Right ventricle myocardium inferior (tissue), 1 donor: ENCODE results near the gene PRKCB. TPM values are rescaled to one million over a fixed set of nuclear protein-coding genes. Genes with fewer than 3 reads are reported as not detected.

Experiments
- ATAC-seq: fragments of 200-7000 bp; cut with Tn5 transposase; one replicate; pipeline ENCODE4 v1.9.1; 2020; ENCODE audit warnings: mild to moderate bottlenecking, moderate library complexity
- DNase-seq: peaks from one replicate; pipeline ENCODE4 v3.0.0; 2021; ENCODE audit errors: missing footprints
- intact Hi-C: fragments of 100-400 bp; cut with DNase I; formaldehyde crosslinking; loops from one replicate; pipeline ENCODE4 v1.11.0; 2022
- total RNA-seq: library from RNA; stranded (reverse); fragmentation: NEBNext Ultra II Directional; extraction: Animal tissue kit (Norgen Biotek cat#: 25700); gene quantifications from one replicate; pipeline ENCODE4 v1.2.1, GENCODE V29; 2021
- donor health status: DM: no; HTN: yes; CAD: no; lungs with severe emphysema.

PRKCB gene
- total RNA-seq, 1 donor from 2014 or later = 2.2 TPM

- DNase-seq (no peak), ATAC-seq (no peak)
- intact Hi-C loops = no loop called here
These were observed 140.3 kb downstream of the PRKCB start for GRCh38 chr16:23976091-23976490.

GRCh38 chr16:23976524-23976923 lies 140.7 kb downstream of the PRKCB start:
- intact Hi-C loops = no loop called here
- no peak for DNase-seq
- no peak for ATAC-seq

GRCh38 chr16:23979441-23979840 lies 143.7 kb downstream of the PRKCB start:
- intact Hi-C loops = no loop called here
- DNase-seq (no peak), ATAC-seq (no peak)

- DNase-seq (no peak), ATAC-seq (no peak)
- intact Hi-C loops = no loop called here
These were observed 144.2 kb downstream of the PRKCB start for GRCh38 chr16:23979982-23980381.

GRCh38 chr16:23981429-23982399 lies 145.9 kb downstream of the PRKCB start:
- no peak for DNase-seq
- intact Hi-C loops = no loop called here
- no peak for ATAC-seq

GRCh38 chr16:23986455-23986854 lies 150.7 kb downstream of the PRKCB start:
- intact Hi-C loops = no loop called here
- ATAC-seq (no peak), DNase-seq (no peak)

- intact Hi-C loops = no loop called here
- ATAC-seq (no peak), DNase-seq (no peak)
These were observed 151.7 kb downstream of the PRKCB start for GRCh38 chr16:23987443-23987842.

GRCh38 chr16:23990507-23990906 lies 154.7 kb downstream of the PRKCB start:
- ATAC-seq (no peak), DNase-seq (no peak)
- intact Hi-C loops = no loop called here

GRCh38 chr16:23991066-23991465 lies 155.3 kb downstream of the PRKCB start:
- DNase-seq = no peak
- ATAC-seq = no peak

GRCh38 chr16:23994615-23995014 lies 158.8 kb downstream of the PRKCB start:
- no peak for DNase-seq
- intact Hi-C loops = no loop called here

More at GRCh38 chr16:23991066-23991465, 155.3 kb downstream of the PRKCB start:
- intact Hi-C loops = no loop called here

GRCh38 chr16:23996258-23996955 lies 160.6 kb downstream of the PRKCB start:
- DNase-seq = no peak

More at GRCh38 chr16:23994615-23995014, 158.8 kb downstream of the PRKCB start:
- no peak for ATAC-seq

GRCh38 chr16:23998771-23999170 lies 163.0 kb downstream of the PRKCB start:
- ATAC-seq (no peak), DNase-seq (no peak)
- intact Hi-C loops = no loop called here

More at GRCh38 chr16:23996258-23996955, 160.6 kb downstream of the PRKCB start:
- intact Hi-C loops = no loop called here
- no peak for ATAC-seq

- ATAC-seq = no peak
- no peak for DNase-seq
- intact Hi-C loops = no loop called here
These were observed 163.9 kb downstream of the PRKCB start for GRCh38 chr16:23999663-24000062.

- DNase-seq = no peak
- intact Hi-C loops = no loop called here
- no peak for ATAC-seq
These were observed 165.9 kb downstream of the PRKCB start for GRCh38 chr16:24001710-24002109.

- ATAC-seq = no peak
- intact Hi-C loops = no loop called here
- no peak for DNase-seq
These were observed 166.8 kb downstream of the PRKCB start for GRCh38 chr16:24002619-24003018.

- intact Hi-C loops = no loop called here
- DNase-seq = no peak
- no peak for ATAC-seq
These were observed 169.8 kb downstream of the PRKCB start for GRCh38 chr16:24005577-24005976.

- ATAC-seq (no peak), DNase-seq (no peak)
- intact Hi-C loops = no loop called here
These were observed 171.6 kb downstream of the PRKCB start for GRCh38 chr16:24007391-24007790.

GRCh38 chr16:24007934-24008333 lies 172.2 kb downstream of the PRKCB start:
- intact Hi-C loops = no loop called here
- DNase-seq = no peak
- ATAC-seq = no peak

- no peak for DNase-seq
- no peak for ATAC-seq
- intact Hi-C loops = no loop called here
These were observed 173.3 kb downstream of the PRKCB start for GRCh38 chr16:24009098-24009497.

- no peak for DNase-seq
- ATAC-seq = no peak
- intact Hi-C loops = loop anchor here (5.0 to 10.0 kb wide), 3 partner anchors 103 to 268 kb away; no protein-coding TSS in a partner anchor
These were observed 174.2 kb downstream of the PRKCB start for GRCh38 chr16:24009955-24010354.
